ENCODE results near the gene PER2. TPM values are rescaled to one million over a fixed set of nuclear protein-coding genes. Genes with fewer than 3 reads are reported as not detected.

The PER2 gene
- total and polyA plus RNA-seq, 2 of the 13 experiments (the other 11 are each of a cell fraction or from before 2014, with no cell fraction given): 5.1 to 9.4 TPM

- TF ChIP-seq ZBTB40 (IDR thresholded peaks at IDR 0.05): no peak
- 0 out of 2 replicates have a peak, but pooled peaks have one; percentile 11 for TF ChIP-seq ZBTB40 (CRISPR knock-in tag; IDR thresholded peaks at IDR 0.05)
- TF ChIP-seq HNF1B (CRISPR knock-in tag; IDR thresholded peaks at IDR 0.05): peak; percentile 61
- peak in 1 of 2 experiments; percentile 65; a peak in 2 of 4 replicates for TF ChIP-seq KLF16 (CRISPR knock-in tag; IDR thresholded peaks at IDR 0.05)
- TF ChIP-seq HNRNPL (IDR thresholded peaks at IDR 0.05; ENCODE audit: low read depth, low read length): no peak
- no peak for TF ChIP-seq GTF3A (CRISPR knock-in tag; conservative IDR thresholded peaks at IDR 0.05)
- peak; percentile 25 for TF ChIP-seq MED8 (CRISPR knock-in tag; IDR thresholded peaks at IDR 0.05; ENCODE audit: insufficient replicate concordance)
- TF ChIP-seq ZNF274 (CRISPR knock-in tag; IDR thresholded peaks at IDR 0.05): no peak
- no peak for TF ChIP-seq PTBP1 (IDR thresholded peaks at IDR 0.05; ENCODE audit: low read depth, low read length, poor library complexity, severe bottlenecking)
- TF ChIP-seq ATF2 (CRISPR knock-in tag; IDR thresholded peaks at IDR 0.05): no peak; the same call in 1 of the 2 replicates
- no peak for TF ChIP-seq GRHL1 (CRISPR knock-in tag; conservative IDR thresholded peaks at IDR 0.05)
- 0 out of 2 replicates have a peak, but pooled peaks have one; percentile 11 for TF ChIP-seq KDM2A (CRISPR knock-in tag; IDR thresholded peaks at IDR 0.05; ENCODE audit: borderline replicate concordance, low read depth)
- TF ChIP-seq RNF2 (conservative IDR thresholded peaks at IDR 0.05; ENCODE audit: low read depth): no peak
- 0 out of 2 replicates have a peak, but pooled peaks have one; percentile 40 for TF ChIP-seq ZNF317 (CRISPR knock-in tag; IDR thresholded peaks at IDR 0.05)
- no peak for TF ChIP-seq ZNF543 (CRISPR knock-in tag; IDR thresholded peaks at IDR 0.05)
Measured at GRCh38 chr2:238242731-238243495, 45.5 kb downstream of the PER2 start (continued).
